Keratinocyte (primary cell): ENCODE data around the gene RFPL1. TPM values are rescaled to one million over a fixed set of nuclear protein-coding genes. Genes with fewer than 3 reads are reported as not detected.

Experiments used
- DNase-seq: peaks from one replicate; pipeline ENCODE4 v3.0.0-alpha.2; 2011; ENCODE audit warnings: low read depth, missing footprints, low spot score
- FAIRE-seq: peaks from 2 replicates; lab custom pipeline; 2011; peaks lifted over from hg19 to GRCh38; lab: Jason Lieb, UNC
- H2AFZ ChIP-seq: 2 replicates; pipeline ENCODE4 v1.6.0; 2012; ENCODE audit warnings: low read length, control low read depth, inconsistent platforms; ENCODE audit not compliant: control insufficient read depth
- H3K27ac ChIP-seq: 2 replicates; pipeline ENCODE4 v1.5.1; 2011; ENCODE audit warnings: low read length; ENCODE audit not compliant: control insufficient read depth, insufficient read depth
- H3K27me3 ChIP-seq: 3 replicates; pipeline ENCODE4 v1.6.0; 2011; ENCODE audit warnings: low read length; ENCODE audit not compliant: control insufficient read depth, insufficient read depth; ENCODE audit errors: extremely low read depth
- H3K36me3 ChIP-seq, 2 experiments: 2 replicates in 1 of 2; 3 replicates in 1 of 2; pipeline ENCODE4 v1.5.1; 2011; ENCODE audit warnings: low read length in 2 of 2, mild to moderate bottlenecking in 1 of 2; ENCODE audit not compliant: control insufficient read depth in 2 of 2, insufficient read depth in 2 of 2; ENCODE audit errors: extremely low read depth in 1 of 2
- H3K4me1 ChIP-seq: 3 replicates; pipeline ENCODE4 v1.5.1; 2011; ENCODE audit warnings: low read length; ENCODE audit not compliant: control insufficient read depth, insufficient read depth; ENCODE audit errors: extremely low read depth
- H3K4me2 ChIP-seq: 3 replicates; pipeline ENCODE4 v1.6.0; 2011; ENCODE audit warnings: low read depth, low read length; ENCODE audit not compliant: control insufficient read depth, insufficient read depth; ENCODE audit errors: extremely low read depth
- H3K4me3 ChIP-seq, 3 experiments: fragments of 200-600 bp in 1 of 3; sonication (generic) in 1 of 3; 2 replicates in 2 of 3; 3 replicates in 1 of 3; pipeline ENCODE4 v1.5.1; 2011 to 2016; ENCODE audit warnings: low read length in 3 of 3, mild to moderate bottlenecking in 3 of 3, control low read depth in 2 of 3, inconsistent platforms in 1 of 3, low read depth in 1 of 3, mixed read lengths in 1 of 3, mixed run types in 1 of 3, moderate library complexity in 1 of 3; ENCODE audit not compliant: control insufficient read depth in 2 of 3, insufficient read depth in 2 of 3; ENCODE audit errors: extremely low read depth in 1 of 3
- H3K79me2 ChIP-seq: 2 replicates; pipeline ENCODE4 v1.6.0; 2012; ENCODE audit warnings: low read length; ENCODE audit not compliant: control insufficient read depth, insufficient read depth
- H3K9ac ChIP-seq: 3 replicates; pipeline ENCODE4 v1.6.0; 2011; ENCODE audit warnings: low read length; ENCODE audit not compliant: control insufficient read depth, insufficient read depth; ENCODE audit errors: extremely low read depth
- H3K9me1 ChIP-seq: 3 replicates; pipeline ENCODE4 v1.6.0; 2011; ENCODE audit warnings: low read length; ENCODE audit not compliant: control insufficient read depth, insufficient read depth; ENCODE audit errors: extremely low read depth
- H3K9me3 ChIP-seq: 2 replicates; pipeline ENCODE4 v1.5.1; 2012; ENCODE audit warnings: low read depth, low read length; ENCODE audit not compliant: control insufficient read depth
- H4K20me1 ChIP-seq: 3 replicates; pipeline ENCODE4 v1.6.0; 2011; ENCODE audit warnings: low read length; ENCODE audit not compliant: control insufficient read depth, insufficient read depth; ENCODE audit errors: extremely low read depth
- EZH2 ChIP-seq: IDR thresholded peaks from one replicate; pipeline ENCODE4 v1.6.1; 2012; ENCODE audit warnings: inconsistent platforms, mild to moderate bottlenecking, low read length, moderate library complexity
- dilution Hi-C: fragments of 300-500 bp; cut with MboI; formaldehyde crosslinking; loops from one replicate; pipeline ENCODE4 v1.7.0; 2020; ENCODE audit warnings: low sequenced_read_pairs; ENCODE audit not compliant: extremely low pct_ligation_motif_present
- polyA plus RNA-seq, 5 experiments: library from polyadenylated mRNA; depleted of rRNA in 3 of 5; stranded (reverse) in 3 of 5; stranded (forward) in 1 of 5; unstranded in 1 of 5; fragments of >200 nt; gene quantifications; 1 replicate in 1 of 5; 2 replicates in 3 of 5; 3 replicates in 1 of 5; pipeline versions ENCODE4 v1.2.1 to v1.2.3, GENCODE V29; 2011 to 2012; ENCODE audit warnings: missing spikeins in 2 of 5, low read depth in 1 of 5, low replicate concordance in 1 of 5
- TF ChIP-seq, protein P1 (sequence below), 3 experiments: IDR thresholded peaks in 1 of 3; conservative IDR thresholded peaks in 1 of 3; optimal IDR thresholded peaks in 1 of 3; 2 replicates in 2 of 3; 3 replicates in 1 of 3; pipeline versions ENCODE3 to v1.5.1; 2011; ENCODE audit warnings: low read length in 3 of 3, mild to moderate bottlenecking in 3 of 3, moderate library complexity in 2 of 3, control low read depth in 1 of 3, inconsistent platforms in 1 of 3; ENCODE audit not compliant: insufficient read depth in 2 of 3; ENCODE audit errors: extremely low read depth in 1 of 3

RFPL1 gene
- polyA plus RNA-seq, 1 donor (not counting 4 experiments of a cell fraction or from before 2014, with no cell fraction given) = not detected

DNA sequence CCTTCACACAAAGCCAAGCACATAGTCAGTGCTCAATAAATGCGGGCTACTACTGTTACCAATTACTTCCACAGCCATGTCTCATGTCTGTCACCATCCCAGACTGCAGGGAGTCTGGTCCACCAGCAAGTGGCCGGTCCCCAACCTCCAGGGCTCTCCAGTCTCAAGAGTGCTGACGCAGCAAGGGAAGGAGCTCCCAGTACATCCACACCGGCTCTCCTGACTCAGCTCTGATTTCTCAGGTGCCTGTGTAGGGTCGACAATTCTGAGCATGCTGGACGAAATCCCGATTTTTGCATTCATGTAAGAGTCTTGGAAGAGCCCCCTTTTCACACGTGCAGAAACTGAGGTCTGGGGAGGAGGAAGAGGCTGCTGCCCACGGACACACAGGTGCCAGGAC, 31.4 kb downstream of the RFPL1 start:
- peak overlapping the region; percentile 79 for H3K4me2 ChIP-seq
- no peaks in the 10 kb centered on the region for H3K9me3 ChIP-seq
- H3K27me3 ChIP-seq = peaks cover 4% of the 10 kb centered on the region
- no peak for DNase-seq
- H3K79me2 ChIP-seq = no peaks in the 10 kb centered on the region
- H2AFZ ChIP-seq = peak overlapping the region; percentile 91
- dilution Hi-C loops = no loop called here
- H4K20me1 ChIP-seq = no peaks in the 10 kb centered on the region
- H3K27ac ChIP-seq = no peak overlapping the region
- H3K9ac ChIP-seq = no peak overlapping the region
- no peaks in the 10 kb centered on the region for H3K9me1 ChIP-seq
- H3K4me3 ChIP-seq = peak overlapping the region; percentile 25 to 67 (median 61)
- no peaks in the 10 kb centered on the region for H3K36me3 ChIP-seq
- H3K4me1 ChIP-seq = peaks cover 19% of the 10 kb centered on the region
- no peak for TF ChIP-seq EZH2
- TF ChIP-seq, protein P1, sequence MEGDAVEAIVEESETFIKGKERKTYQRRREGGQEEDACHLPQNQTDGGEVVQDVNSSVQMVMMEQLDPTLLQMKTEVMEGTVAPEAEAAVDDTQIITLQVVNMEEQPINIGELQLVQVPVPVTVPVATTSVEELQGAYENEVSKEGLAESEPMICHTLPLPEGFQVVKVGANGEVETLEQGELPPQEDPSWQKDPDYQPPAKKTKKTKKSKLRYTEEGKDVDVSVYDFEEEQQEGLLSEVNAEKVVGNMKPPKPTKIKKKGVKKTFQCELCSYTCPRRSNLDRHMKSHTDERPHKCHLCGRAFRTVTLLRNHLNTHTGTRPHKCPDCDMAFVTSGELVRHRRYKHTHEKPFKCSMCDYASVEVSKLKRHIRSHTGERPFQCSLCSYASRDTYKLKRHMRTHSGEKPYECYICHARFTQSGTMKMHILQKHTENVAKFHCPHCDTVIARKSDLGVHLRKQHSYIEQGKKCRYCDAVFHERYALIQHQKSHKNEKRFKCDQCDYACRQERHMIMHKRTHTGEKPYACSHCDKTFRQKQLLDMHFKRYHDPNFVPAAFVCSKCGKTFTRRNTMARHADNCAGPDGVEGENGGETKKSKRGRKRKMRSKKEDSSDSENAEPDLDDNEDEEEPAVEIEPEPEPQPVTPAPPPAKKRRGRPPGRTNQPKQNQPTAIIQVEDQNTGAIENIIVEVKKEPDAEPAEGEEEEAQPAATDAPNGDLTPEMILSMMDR (optimal IDR thresholded peaks at IDR 0.05 in 1 of 3, IDR thresholded peaks at IDR 0.05 in 1 of 3, conservative IDR thresholded peaks at IDR 0.05 in 1 of 3; ENCODE audit: extremely low read depth in 1 of 3, insufficient read depth in 2 of 3, low read length in 3 of 3) = no peak
- FAIRE-seq = peak; percentile 44

- Histone ChIP-seq H4K20me1 (no peaks in the 10 kb centered on the region), H3K27me3 (peaks cover 4% of the 10 kb centered on the region), H3K9me1 (no peaks in the 10 kb centered on the region), H3K9me3 (no peaks in the 10 kb centered on the region), H3K79me2 (no peaks in the 10 kb centered on the region), H3K4me1 (peaks cover 19% of the 10 kb centered on the region), H2AFZ (peak overlapping the region; percentile 91), H3K4me2 (peak overlapping the region; percentile 79), H3K36me3 (no peaks in the 10 kb centered on the region), H3K4me3 (peak overlapping the region; percentile 25 to 67 (median 61)), H3K9ac (no peak overlapping the region), H3K27ac (no peak overlapping the region)
- no peak for TF ChIP-seq EZH2
- TF ChIP-seq, protein P1 (optimal IDR thresholded peaks at IDR 0.05 in 1 of 3, IDR thresholded peaks at IDR 0.05 in 1 of 3, conservative IDR thresholded peaks at IDR 0.05 in 1 of 3; ENCODE audit: extremely low read depth in 1 of 3, insufficient read depth in 2 of 3, low read length in 3 of 3) = peak; percentile 89 to 99 (median 93)
- DNase-seq = peak; percentile 21
- peak; percentile 26 for FAIRE-seq
- dilution Hi-C loops = no loop called here
These were observed 31.9 kb downstream of the RFPL1 start for GRCh38 chr22:29470159-29470855.
